Measurements from ENCODE around the gene WDTC1.
"Not testable (repeated sequence)": the region's sequence is repeated elsewhere in the genome, so short reads cannot be mapped to it uniquely, and the experiment has no call there.

WDTC1 gene, protein sequence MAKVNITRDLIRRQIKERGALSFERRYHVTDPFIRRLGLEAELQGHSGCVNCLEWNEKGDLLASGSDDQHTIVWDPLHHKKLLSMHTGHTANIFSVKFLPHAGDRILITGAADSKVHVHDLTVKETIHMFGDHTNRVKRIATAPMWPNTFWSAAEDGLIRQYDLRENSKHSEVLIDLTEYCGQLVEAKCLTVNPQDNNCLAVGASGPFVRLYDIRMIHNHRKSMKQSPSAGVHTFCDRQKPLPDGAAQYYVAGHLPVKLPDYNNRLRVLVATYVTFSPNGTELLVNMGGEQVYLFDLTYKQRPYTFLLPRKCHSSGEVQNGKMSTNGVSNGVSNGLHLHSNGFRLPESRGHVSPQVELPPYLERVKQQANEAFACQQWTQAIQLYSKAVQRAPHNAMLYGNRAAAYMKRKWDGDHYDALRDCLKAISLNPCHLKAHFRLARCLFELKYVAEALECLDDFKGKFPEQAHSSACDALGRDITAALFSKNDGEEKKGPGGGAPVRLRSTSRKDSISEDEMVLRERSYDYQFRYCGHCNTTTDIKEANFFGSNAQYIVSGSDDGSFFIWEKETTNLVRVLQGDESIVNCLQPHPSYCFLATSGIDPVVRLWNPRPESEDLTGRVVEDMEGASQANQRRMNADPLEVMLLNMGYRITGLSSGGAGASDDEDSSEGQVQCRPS

DNA sequence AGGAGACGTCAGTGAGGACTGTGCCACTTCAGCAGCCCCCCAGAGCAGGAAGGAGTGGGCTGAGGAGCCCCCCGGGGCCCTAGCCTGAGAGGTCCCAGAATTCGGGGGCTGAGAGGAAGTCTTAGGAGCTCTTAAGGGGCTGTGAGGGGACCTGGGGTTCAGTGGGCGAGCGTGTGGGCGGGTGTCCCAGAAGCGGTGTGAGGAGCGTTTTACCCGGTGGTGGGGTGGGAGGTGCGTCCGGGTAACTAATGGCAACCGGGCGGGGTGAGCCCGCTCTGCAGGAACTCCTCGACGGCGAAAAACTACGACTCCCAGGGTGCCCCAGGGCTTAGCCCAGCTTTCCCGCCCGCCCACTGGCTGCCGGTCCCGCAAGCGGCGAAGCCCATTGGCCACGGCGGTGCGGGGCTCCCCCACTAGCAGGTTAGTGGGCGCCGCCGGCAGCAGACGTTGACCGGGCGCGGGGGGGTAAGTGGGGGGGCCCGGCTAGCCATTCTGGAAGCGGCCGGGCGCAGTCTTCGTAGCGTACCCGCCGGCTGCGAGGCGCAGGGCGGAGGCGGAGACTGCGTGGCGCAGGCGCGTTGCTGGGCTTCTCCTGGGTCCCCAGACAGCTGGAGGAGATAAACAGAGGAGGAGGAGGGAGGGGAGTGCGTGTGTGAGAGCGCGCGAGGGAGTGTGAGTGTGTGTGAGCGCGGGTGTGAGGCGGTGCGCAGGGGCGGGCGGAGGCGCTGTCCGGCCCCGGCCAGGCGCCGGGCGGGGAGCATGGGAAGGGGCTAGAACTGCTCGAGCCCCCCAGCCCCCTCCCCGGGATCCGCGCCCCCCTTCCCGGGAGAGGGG lies at the start of gene WDTC1:
Gene WDTC1, plus strand, starts transcription at position 584 of the 834 bp plus-strand sequence. CDS start 26,423 bp downstream, outside the sequence.
- peak; percentile 91 for DNase-seq

DNA sequence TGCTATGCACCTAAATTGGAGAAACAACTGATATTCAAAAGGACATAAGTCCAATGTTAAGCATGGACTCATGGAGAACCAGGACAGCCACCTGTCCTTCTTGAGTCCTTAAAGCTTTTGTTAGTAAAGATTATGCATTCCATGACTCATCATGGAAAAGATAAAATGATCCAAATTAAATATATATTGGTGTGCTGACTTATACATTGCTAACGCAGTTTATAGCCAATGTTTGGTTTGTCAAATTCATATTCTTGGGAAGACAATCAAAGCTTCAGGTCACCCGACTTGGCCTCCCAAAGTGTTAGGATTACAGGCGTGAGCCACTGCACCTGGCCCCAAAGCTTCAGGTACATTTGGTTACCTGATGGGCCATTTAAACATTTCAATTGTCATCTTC lies 49.8 kb upstream of the WDTC1 start:
- DNase-seq = not testable (repeated sequence)

DNA sequence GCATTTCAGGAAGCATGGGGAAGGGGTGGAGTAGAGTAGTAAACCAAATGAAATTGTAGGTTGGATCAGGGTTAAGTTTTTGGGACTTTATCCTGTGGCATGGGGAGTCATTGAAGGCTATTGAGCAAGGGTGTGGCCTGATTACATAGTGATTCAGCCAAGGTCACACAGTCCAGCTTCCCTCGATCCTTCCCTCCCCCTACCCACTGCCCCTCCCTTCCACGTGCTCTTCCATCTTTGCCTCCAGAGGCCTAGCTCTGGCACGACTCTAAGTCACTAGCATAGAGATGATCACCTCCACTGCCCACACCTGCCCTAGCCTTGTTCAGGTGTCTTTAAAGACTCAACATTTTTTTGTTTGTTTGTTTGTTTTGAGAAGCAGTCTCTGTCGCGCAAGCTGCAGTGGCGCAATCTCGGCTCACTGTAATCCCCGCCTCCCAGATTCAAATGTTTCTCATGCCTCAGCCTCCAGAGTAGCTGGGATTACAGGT lies 42.3 kb upstream of the WDTC1 start:
- no peak for DNase-seq

DNA sequence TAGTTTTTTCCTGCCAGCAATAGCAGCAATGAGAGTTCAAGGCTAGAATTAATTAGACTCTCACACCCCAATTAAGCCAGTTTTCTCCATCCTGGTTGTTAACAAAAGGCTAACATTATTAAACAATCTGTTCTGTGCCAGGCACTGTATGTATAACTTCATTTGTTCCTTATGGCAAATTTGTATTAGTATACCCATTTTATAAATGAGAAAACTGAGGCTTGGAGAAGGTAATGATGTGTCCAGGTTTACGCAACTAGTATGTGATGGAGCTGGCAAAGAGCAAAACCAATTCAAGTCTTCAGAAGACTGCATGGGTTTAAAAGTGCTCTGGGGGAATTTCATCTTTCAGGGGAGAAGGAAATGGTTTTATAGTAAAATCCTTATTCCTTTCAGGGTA lies 41.2 kb upstream of the WDTC1 start:
- DNase-seq = no peak

DNA sequence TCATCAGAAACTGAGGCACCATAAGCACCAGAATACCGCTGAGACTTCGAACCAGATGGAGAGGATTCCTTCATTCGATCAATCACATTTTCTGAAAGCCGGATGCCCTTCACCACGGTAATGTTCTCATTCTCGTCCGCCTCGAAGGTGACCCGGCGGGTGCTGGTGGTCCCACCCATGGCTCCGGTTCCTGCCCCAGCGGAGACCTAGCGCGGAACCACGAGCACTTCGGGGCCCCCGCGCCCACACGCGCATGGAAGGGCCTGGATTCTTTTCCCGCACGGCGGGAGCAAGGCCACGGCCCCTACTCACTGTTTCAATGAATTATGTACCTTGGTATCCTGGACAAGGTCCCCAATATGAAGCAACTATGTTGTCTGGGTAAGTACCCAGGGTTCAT lies 33.1 kb upstream of the WDTC1 start:
- no peak for DNase-seq

DNA sequence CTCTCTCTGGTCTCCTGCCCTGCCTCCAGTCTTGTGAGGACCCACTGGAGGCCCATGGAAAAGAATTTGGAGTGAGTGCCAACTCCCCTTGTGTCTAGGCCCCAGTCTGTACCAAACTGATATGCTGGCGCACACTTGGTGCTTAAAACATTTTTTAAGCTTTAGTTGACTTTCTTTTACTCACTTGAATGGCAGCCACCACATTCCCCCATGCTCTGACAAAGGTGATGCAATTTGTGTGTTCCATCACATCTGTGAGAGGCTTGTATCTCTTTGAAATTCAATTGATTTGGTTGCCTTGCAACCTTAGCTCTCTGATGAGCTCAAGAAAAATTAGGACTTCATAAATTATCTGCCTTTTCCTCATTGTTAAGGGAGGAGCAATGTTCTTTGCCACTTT lies 30.5 kb upstream of the WDTC1 start:
- no peak for DNase-seq

DNA sequence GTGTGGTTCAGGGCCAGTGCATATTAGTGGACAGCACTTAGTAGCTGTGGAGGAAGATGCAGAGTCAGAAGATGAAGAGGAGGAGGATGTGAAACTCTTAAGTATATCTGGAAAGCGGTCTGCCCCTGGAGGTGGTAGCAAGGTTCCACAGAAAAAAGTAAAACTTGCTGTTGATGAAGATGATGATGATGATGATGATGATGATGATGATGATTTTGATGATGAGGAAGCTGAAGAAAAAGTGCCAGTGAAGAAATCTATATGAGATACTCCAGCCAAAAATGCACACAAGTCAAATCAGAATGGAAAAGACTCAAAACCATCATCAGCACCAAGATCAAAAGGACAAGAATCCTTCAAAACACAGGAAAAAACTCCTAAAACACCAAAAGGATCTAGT lies 27.2 kb upstream of the WDTC1 start:
- not testable (repeated sequence) for DNase-seq

DNA sequence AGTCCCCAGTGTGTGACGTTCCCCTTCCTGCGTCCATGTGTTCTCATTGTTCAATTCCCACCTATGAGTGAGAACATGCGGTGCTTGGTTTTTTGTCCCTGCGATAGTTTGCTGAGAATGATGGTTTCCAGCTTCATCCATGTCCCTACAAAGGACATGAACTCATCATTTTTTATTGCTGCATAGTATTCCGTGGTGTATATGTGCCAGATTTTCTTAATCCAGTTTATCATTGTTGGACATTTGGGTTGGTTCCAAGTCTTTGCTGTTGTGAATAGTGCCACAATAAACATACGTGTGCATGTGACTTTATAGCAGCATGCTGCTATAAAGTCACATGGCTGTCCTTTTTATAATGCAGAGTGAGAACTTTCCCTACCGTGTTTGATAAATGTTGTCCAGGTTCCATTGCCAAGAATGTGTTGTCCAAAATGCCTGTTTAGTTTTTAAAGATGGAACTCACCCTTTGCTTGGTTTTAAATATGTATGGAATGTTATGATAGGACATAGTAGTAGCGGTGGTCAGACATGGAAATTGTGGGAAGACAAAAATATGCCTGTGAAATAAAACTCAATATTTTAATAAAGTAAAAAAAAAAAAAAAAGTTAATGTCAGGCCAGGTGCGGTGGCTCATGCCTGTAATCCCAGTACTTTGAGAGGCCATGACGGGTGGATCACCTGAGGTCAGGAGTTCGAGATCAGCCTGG lies 26.1 kb upstream of the WDTC1 start:
- DNase-seq = not testable (repeated sequence)

DNA sequence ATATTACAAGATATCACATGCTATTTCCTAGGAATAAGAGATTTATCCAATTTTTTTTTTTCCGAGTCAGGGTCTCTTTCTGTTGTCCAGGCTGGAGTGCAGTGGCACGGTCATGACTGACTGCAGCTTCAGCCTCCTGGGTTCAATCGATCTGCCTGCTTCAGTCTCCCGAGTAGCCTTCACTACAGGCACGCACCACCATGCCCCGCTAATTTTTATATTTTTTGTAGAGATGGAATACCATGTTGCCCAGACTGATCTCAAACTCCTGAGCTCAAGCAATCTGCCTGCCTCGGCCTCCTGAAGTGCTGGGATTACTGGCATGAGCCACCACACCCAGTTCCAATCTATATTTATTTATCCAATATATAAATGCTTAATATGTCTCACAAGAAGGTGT lies 18.0 kb upstream of the WDTC1 start:
- DNase-seq = no peak

DNA sequence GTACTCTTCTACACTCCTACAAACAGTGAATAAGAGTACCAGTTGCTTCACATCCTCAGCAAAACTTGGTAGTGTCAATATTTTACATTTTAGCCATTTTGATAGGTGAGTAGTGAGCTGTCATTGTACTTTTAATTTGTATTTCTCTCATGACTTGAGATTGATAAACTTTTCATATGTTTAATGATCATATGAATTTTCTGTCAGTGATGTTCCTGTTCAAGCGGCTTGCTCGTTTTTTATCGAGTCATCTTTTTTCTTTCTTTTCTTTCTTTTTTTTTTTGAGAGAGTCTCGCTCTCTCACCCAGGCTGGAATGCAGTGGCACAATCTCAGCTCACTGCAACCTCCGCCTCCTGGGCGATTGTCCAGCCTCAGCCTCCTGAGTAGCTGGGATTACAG lies 17.0 kb upstream of the WDTC1 start:
- DNase-seq = no peak

DNA sequence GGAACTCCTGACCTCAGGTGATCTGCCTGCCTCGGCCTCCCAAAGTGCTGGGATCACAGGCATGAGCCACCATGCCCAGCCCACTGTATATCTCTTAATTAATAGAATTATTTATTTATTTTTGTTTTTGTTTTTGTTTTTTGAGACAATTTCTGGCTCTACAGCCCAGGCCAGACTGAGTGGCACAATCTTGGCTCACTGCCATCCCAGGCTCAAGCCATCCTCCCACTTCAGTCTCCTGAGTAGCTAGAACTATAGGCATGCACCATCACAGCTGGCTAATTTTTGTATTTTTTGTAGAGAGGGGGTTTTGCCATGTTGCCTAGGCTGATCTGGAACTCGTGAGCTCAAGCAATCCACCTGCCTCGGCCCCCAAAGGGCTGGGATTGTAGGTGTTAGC lies 15.7 kb upstream of the WDTC1 start:
- no peak for DNase-seq

DNA sequence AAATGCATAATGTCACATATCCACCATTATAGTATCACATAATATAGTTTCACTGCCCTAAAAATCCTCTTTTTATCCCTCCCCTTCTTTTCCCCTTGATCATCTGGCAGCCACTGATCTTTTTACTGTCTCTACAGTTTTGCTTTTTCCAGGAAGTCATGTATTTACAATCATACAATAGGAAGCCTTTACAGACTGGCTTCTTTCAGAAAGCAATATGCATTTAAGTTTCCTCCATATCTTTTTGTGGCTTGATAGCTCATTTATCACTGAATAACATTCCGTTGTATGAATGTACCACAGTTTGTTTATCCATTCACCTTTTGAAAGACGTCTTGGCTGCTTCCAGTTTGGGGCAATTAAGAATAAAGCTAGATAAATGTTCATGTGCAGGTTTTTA lies 14.3 kb upstream of the WDTC1 start:
- no peak for DNase-seq

DNA sequence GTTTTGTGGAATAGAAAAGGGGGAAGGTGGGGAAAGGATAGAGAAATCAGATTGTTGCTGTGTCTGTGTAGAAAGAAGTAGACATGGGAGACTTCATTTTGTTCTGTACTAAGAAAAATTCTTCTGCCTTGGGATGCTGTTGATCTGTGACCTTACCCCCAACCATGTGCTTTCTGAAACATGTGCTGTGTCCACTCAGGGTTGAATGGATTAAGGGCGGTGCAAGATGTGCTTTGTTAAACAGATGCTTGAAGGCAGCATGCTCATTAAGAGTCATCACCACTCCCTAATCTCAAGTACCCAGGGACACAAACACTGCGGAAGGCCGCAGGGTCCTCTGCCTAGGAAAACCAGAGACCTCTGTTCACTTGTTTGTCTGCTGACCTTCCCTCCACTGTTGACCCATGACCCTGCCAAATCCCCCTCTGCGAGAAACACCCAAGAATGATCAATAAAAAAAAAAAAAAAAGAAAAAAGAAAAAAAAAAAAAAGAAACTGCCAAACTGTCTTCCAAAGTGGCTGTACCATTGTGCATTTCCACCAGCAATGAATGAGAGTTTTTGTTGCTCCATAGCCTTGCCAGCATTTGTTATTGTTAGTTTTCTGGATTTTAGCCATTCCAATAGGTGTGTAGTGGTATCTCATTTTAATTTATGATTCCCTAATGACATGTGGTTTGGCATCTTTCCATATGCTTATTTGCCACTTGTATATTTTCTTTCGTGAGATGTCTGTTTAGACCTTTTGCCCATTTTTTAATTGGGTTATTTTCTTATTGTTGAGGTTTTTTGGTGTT lies 13.5 kb upstream of the WDTC1 start:
- DNase-seq = not testable (repeated sequence)

DNA sequence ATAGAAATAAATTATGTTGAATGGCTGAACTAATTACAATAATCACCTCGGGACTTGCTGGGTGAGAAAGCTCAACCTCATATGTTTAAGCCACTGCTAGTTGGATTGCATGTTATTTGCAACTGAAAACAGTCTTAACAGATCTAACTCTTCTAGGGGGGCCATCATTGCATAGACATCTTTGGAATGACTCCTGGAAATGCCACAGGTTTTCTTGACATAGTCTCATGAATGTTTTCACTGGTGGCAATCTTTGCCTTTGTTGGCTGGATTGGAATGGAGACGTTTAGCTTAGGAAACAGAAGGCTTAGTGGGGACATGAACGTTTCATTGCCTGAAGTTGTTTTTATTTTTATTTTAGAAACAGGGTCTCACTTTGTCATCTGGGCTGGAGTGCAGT lies 8.8 kb upstream of the WDTC1 start:
- no peak for DNase-seq

DNA sequence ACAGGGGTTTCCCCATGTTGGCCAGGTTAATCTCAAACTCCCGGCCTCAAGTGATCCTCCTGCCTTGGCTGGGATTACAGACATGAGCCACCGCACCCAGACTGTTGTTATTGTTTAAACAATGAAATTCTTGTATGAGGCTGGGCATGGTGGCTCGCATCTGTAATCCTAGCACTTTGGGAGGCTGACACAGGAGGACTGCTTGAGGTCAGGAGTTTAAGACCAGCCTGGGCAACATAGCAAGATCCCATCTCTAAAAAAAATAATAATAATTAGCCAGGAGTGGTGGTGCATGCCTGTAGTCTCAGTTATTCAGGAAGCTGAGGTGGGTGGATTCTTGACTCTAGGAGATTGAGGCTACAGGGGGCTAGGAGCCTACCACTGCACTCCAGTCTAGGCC lies 6.7 kb upstream of the WDTC1 start:
- no peak for DNase-seq

DNA sequence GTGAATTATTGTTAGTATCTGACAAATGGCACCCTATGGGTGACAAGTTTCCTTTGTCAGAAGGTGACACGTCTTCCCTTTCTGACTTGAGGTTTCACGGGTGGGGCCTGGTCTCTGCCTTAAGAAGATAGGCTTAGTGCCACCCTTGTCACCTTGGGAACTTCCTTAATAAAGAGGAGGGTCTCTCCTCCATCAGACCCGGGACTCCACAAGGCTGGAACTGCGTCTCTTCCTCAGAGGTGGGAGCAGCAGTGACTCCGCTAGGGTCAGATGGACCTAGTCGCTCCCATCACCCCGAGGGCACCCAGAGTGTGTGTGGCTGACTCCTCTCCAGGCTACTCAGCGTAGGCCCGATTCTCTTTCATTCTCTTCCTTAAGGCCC lies 774 bp upstream of the WDTC1 start:
- DNase-seq = no peak

DNA sequence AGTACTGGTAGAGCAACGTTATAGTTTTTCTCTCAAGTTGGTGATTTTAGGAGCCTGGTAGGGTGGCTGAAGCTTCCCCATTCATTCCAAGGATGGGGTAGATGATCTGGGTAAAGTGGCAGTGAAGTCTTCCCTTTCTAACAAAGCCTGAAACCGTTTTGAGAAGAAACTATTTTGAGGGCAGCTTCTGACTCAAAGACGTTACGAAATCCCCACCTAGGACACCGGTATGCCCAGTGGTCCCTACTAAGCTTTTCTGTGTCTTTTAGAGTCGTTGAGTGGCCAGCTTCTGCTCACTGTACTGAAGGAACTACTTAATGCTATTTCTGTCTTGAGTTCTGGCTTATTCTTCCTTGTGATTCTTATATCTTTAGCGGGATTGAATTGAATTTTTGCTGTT lies 1.4 kb downstream of the WDTC1 start:
- DNase-seq = no peak

DNA sequence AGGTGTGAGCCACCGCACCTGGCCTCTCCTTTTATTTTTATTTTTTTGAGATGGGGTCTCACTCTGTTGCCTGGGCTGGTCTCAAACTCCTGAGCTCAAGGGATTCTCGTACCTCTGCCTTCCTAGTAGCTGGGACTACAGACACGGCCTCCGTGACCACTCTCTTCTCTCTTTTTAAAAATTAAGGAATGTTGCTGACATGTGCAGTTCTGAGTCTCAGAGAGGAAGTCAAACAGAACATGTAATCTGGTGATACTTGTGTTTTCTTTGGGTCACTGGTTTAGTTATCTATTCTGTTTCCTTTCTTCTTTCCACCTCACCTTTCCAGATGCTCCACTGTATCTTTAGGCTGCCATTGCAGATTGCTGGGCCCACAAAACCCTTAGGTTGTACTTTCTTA lies 2.7 kb downstream of the WDTC1 start:
- DNase-seq = no peak

DNA sequence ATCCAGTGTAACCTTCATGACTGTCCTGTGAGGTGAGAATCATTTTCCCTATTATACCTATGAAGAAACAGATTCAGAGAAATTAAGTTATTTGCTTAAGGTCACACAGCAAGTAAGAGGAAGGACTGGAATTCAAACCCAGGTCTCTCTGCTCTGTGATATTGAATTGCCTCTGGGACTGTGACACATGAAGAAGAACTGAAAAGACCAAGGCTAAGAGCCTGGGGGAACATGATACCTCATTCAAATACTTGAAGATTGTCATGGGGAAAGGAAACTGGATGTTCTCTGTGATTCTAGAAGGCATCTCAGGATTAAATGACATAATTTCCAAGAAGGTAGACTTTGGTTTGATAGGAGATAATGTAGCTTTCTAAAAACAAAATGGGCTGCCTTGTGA lies 3.6 kb downstream of the WDTC1 start:
- DNase-seq = no peak

DNA sequence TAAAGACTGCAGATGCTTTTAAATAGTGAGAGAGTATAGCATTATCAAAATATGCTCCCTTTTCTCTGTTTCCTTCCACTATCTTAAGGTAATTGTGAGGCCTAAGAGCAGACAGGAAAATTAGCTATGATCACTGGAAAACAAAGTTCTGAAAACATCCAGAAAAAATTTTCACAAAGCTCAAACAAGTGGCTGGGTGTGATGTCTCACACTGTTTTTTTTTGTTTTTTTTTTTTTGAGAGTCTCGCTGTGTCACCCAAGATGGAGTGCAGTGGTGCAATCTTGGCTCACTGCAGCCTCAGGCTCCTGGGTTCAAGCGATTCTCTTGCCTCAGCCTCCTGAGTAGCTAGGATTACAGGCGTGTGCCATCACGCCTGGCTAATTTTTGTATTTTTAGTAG lies 7.2 kb downstream of the WDTC1 start:
- no peak for DNase-seq

DNA sequence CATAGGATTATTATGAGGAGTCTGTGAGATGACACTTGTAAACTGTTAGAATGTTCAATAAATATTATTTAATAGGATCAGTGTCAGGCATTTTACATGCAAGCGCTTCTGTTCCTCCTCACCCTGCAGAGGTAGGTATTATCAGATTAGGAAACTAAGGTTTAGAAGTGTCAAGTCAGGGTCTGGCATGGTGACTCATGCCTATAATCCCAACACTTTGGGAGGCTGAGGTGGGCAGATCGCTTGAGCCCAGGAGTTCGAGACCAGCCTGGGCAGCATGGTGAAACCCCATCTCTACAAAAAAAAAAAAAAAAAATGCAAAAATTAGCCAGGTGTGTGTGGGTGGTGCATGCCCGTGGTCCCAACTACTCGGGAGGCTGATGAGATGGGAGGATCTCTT lies 9.2 kb downstream of the WDTC1 start:
- DNase-seq = not testable (repeated sequence)

DNA sequence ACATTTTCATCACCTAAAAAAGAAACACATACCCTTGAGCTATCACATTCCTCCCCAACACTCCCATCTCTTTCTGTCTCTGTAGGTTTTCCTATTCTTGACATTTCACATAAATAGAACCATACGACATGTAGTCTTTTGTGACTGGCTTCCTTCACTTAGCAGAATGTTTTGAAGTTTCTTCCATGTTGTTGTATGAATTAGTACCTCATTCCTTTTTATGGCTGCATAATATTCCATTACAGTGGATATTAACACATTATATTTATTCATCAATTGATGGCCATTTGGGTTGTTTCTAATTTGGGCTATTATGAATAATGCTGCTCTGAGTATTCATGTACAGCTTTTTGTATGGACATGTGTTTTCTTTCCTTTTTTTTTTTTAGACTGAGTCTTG lies 11.8 kb downstream of the WDTC1 start:
- DNase-seq = no peak

Data from NCI-H2029 (cell line).